Endodermal cell (in vitro differentiated cells): ENCODE measurements around the gene SCD5. TPM values are rescaled to one million over a fixed set of nuclear protein-coding genes. Genes with fewer than 3 reads are reported as not detected.

Source experiments
- DNase-seq: peaks from one replicate; pipeline ENCODE4 v3.0.0-alpha.2; 2017
- H3K27ac ChIP-seq: 2 replicates; pipeline ENCODE4 v1.5.1; 2013; ENCODE audit warnings: mild to moderate bottlenecking, low read depth, low read length, moderate library complexity
- H3K27me3 ChIP-seq: 2 replicates; pipeline ENCODE4 v1.6.1; 2013; ENCODE audit warnings: mild to moderate bottlenecking, low read length, moderate library complexity; ENCODE audit not compliant: insufficient read depth, control insufficient read depth, poor library complexity, severe bottlenecking
- H3K36me3 ChIP-seq: 2 replicates; pipeline ENCODE4 v1.7.0; 2013; ENCODE audit warnings: mild to moderate bottlenecking, low read length, moderate library complexity; ENCODE audit not compliant: control insufficient read depth, insufficient read depth
- H3K4me1 ChIP-seq: one replicate; pipeline ENCODE4 v1.7.0; 2013; ENCODE audit warnings: low read length; ENCODE audit not compliant: control insufficient read depth, insufficient read depth
- H3K4me3 ChIP-seq: 2 replicates; pipeline ENCODE4 v1.5.1; 2013; ENCODE audit warnings: mild to moderate bottlenecking, low read length, moderate library complexity
- H3K9ac ChIP-seq: 2 replicates; pipeline ENCODE4 v1.6.1; 2013; ENCODE audit warnings: mild to moderate bottlenecking, low read length, moderate library complexity; ENCODE audit not compliant: poor library complexity, severe bottlenecking; ENCODE audit errors: extremely low read depth
- H3K9me3 ChIP-seq: 2 replicates; pipeline ENCODE4 v1.6.1; 2013; ENCODE audit warnings: mild to moderate bottlenecking, low read length, moderate library complexity; ENCODE audit not compliant: control insufficient read depth
- H3K27ac Mint-ChIP-seq: 2 replicates; pipeline ENCODE4 v1.8.0; 2020; ENCODE audit warnings: mixed read lengths
- H3K27me3 Mint-ChIP-seq: 2 replicates; pipeline ENCODE4 v1.8.0; 2021; ENCODE audit warnings: mild to moderate bottlenecking, mixed read lengths; ENCODE audit not compliant: insufficient read depth
- H3K36me3 Mint-ChIP-seq: 2 replicates; pipeline ENCODE4 v1.8.0; 2020; ENCODE audit warnings: low read depth, mixed read lengths
- H3K4me1 Mint-ChIP-seq: 2 replicates; pipeline ENCODE4 v1.8.0; 2020; ENCODE audit warnings: mixed read lengths
- H3K4me3 Mint-ChIP-seq: 2 replicates; pipeline ENCODE4 v1.8.0; 2020; ENCODE audit warnings: mild to moderate bottlenecking, moderate library complexity, mixed read lengths
- H3K9me3 Mint-ChIP-seq: 2 replicates; pipeline ENCODE4 v1.8.0; 2020; ENCODE audit warnings: mild to moderate bottlenecking, mixed read lengths
- CTCF ChIP-seq: fragments of 200-600 bp; sonication (generic); conservative IDR thresholded peaks from 2 replicates; pipeline ENCODE4 v1.5.0; 2021; ENCODE audit warnings: antibody characterized with exemption, mild to moderate bottlenecking
- WGBS, 2 experiments: methylation state at CpG; one replicate each; pipeline versions ENCODE4 v1.1.5 to v1.1.7; 2013; ENCODE audit warnings: missing lambda C conversion rate in 2 of 2, mixed read lengths in 1 of 2; ENCODE audit not compliant: insufficient coverage in 1 of 2, insufficient read length in 1 of 2; 5-methylcytosine and 5-hydroxymethylcytosine counted together
- microRNA-seq: library from miRNA; unstranded; fragments of <30 nt; microRNA quantifications from one replicate; pipeline ENCODE4 v1.2.0, GENCODE V29; 2020; ENCODE audit warnings: borderline microRNAs expressed
- total RNA-seq, 2 donors: library from RNA; stranded (reverse); fragmentation: NEBNext Ultra II Directional in 1 of 2; extraction: Animal tissue kit (Norgen Biotek cat#: 25700) in 1 of 2; gene quantifications; 2 replicates in 1 of 2; 3 replicates in 1 of 2; pipeline ENCODE4 v1.2.1, GENCODE V29; 2021

SCD5 gene
- total RNA-seq, 2 donors from 2014 or later, result 3.2 to 5.2 TPM

- no peaks in the 10 kb centered on the region for H3K9me3 Mint-ChIP-seq
- H3K4me1 ChIP-seq, result peaks cover 13% of the 10 kb centered on the region
Observed at GRCh38 chr4:82579932-82580331, 218.7 kb downstream of the SCD5 start.

More at GRCh38 chr4:82579932-82580331, 218.7 kb downstream of the SCD5 start:
- no peaks in the 10 kb centered on the region for H3K27me3 ChIP-seq
- no peak for DNase-seq
- no peak overlapping the region for H3K9ac ChIP-seq
- no peak overlapping the region for H3K27ac ChIP-seq
- no peak for TF ChIP-seq CTCF
- Mint-ChIP-seq H3K4me3 (no peak overlapping the region), H3K36me3 (no peaks in the 10 kb centered on the region), H3K27ac (no peak overlapping the region), H3K27me3 (no peaks in the 10 kb centered on the region), H3K4me1 (peaks cover 43% of the 10 kb centered on the region)
- no peaks in the 10 kb centered on the region for H3K9me3 ChIP-seq
- no peaks in the 10 kb centered on the region for H3K36me3 ChIP-seq
- H3K4me3 ChIP-seq, result no peak overlapping the region
- 92 to 100% methylated on average over 1 to 5 of the region's 5 CpGs for WGBS, 2 experiments

Small RNAs within 50 kb of the gene (microRNA-seq; reads per million reads assigned to microRNA genes)
- not detected for gene MIR575

Other genes with a start within 250 kb of the SCD5 start
- gene TMEM150C, start 236.8 kb downstream of the SCD5 start, total RNA-seq, result 10 to 100 TPM; 29.3 to 32.8 TPM
- gene SEC31A, start 92.4 kb upstream of the SCD5 start, total RNA-seq, result 100 to 1,000 TPM; 166 to 182 TPM
- 10 to 100 TPM; 14.4 to 22.3 TPM for gene THAP9, start 101.9 kb upstream of the SCD5 start, total RNA-seq
- 10 to 100 TPM; 14.5 to 18.1 TPM for gene LIN54, start 212.0 kb upstream of the SCD5 start, total RNA-seq
- 10 to 100 TPM; 34.8 to 39.4 TPM for gene COPS4, start 236.4 kb upstream of the SCD5 start, total RNA-seq